Measurements from ENCODE around the gene NDUFA8.

NDUFA8 gene

GRCh38 chr9:122116448-122117173 is 43.0 kb downstream of the NDUFA8 start:
- no peak overlapping the region for H3K4me3 ChIP-seq (ENCODE audit: low read depth, low read length)
- TF ChIP-seq MYC (IDR thresholded peaks at IDR 0.05; ENCODE audit: low read depth, low read length) (no peak), POLR2A (IDR thresholded peaks at IDR 0.05; ENCODE audit: extremely low read depth, insufficient read length) (no peak), MAX (IDR thresholded peaks at IDR 0.05; ENCODE audit: low read depth, low read length) (no peak), CTCF (IDR thresholded peaks at IDR 0.05; ENCODE audit: low read depth, low read length) (no peak)
- no peak for DNase-seq (ENCODE audit: low read depth)

GRCh38 chr9:122116040-122116439 is 43.5 kb downstream of the NDUFA8 start:
- no peak overlapping the region for H3K4me3 ChIP-seq (ENCODE audit: low read depth, low read length)
- TF ChIP-seq MAX (IDR thresholded peaks at IDR 0.05; ENCODE audit: low read depth, low read length) (no peak), MYC (IDR thresholded peaks at IDR 0.05; ENCODE audit: low read depth, low read length) (no peak), POLR2A (IDR thresholded peaks at IDR 0.05; ENCODE audit: extremely low read depth, insufficient read length) (no peak), CTCF (IDR thresholded peaks at IDR 0.05; ENCODE audit: low read depth, low read length) (no peak)
- DNase-seq (ENCODE audit: low read depth): no peak

GRCh38 chr9:122115176-122116035 is 44.2 kb downstream of the NDUFA8 start:
- no peak for DNase-seq (ENCODE audit: low read depth)
- TF ChIP-seq MAX (IDR thresholded peaks at IDR 0.05; ENCODE audit: low read depth, low read length) (no peak), MYC (IDR thresholded peaks at IDR 0.05; ENCODE audit: low read depth, low read length) (no peak), POLR2A (IDR thresholded peaks at IDR 0.05; ENCODE audit: extremely low read depth, insufficient read length) (no peak), CTCF (IDR thresholded peaks at IDR 0.05; ENCODE audit: low read depth, low read length) (no peak)
- H3K4me3 ChIP-seq (ENCODE audit: low read depth, low read length): no peak overlapping the region

- H3K4me3 ChIP-seq (ENCODE audit: low read depth, low read length): no peak overlapping the region
- no peak for DNase-seq (ENCODE audit: low read depth)
- no peak for TF ChIP-seq MYC (IDR thresholded peaks at IDR 0.05; ENCODE audit: low read depth, low read length)
- TF ChIP-seq MAX (IDR thresholded peaks at IDR 0.05; ENCODE audit: low read depth, low read length): no peak
- no peak for TF ChIP-seq CTCF (IDR thresholded peaks at IDR 0.05; ENCODE audit: low read depth, low read length)
- TF ChIP-seq POLR2A (IDR thresholded peaks at IDR 0.05; ENCODE audit: extremely low read depth, insufficient read length): no peak
Measured at GRCh38 chr9:122113574-122113973, 46.0 kb downstream of the NDUFA8 start.

GRCh38 chr9:122112238-122112637 is 47.3 kb downstream of the NDUFA8 start:
- no peak overlapping the region for H3K4me3 ChIP-seq (ENCODE audit: low read depth, low read length)
- no peak for DNase-seq (ENCODE audit: low read depth)
- TF ChIP-seq POLR2A (IDR thresholded peaks at IDR 0.05; ENCODE audit: extremely low read depth, insufficient read length): no peak
- no peak for TF ChIP-seq MYC (IDR thresholded peaks at IDR 0.05; ENCODE audit: low read depth, low read length)
- TF ChIP-seq MAX (IDR thresholded peaks at IDR 0.05; ENCODE audit: low read depth, low read length): no peak
- TF ChIP-seq CTCF (IDR thresholded peaks at IDR 0.05; ENCODE audit: low read depth, low read length): no peak
